ENCODE results near the gene ATP5MG.
"Not testable (repeated sequence)": the region's sequence is repeated elsewhere in the genome, so short reads cannot be mapped to it uniquely, and the experiment has no call there.

ATP5MG gene

GRCh38 chr11:118415062-118415738, 13.8 kb downstream of the ATP5MG start:
- DNase-seq (ENCODE audit: low read depth in 1 of 2, low spot score in 1 of 2), result no peak
- in situ Hi-C loops (cut with HindIII; ENCODE audit: low pct_unique_long_range_greater_than_20kb, low sequenced_read_pairs), result no loop called here
- TF ChIP-seq JUND (IDR thresholded peaks at IDR 0.05; ENCODE audit: low read depth), result no peak

GRCh38 chr11:118415739-118416068, 14.3 kb downstream of the ATP5MG start:
- in situ Hi-C loops (cut with HindIII; ENCODE audit: low pct_unique_long_range_greater_than_20kb, low sequenced_read_pairs), result no loop called here
- peak in 1 of 2 experiments; percentile 48 for DNase-seq (ENCODE audit: low read depth in 1 of 2, low spot score in 1 of 2)
- TF ChIP-seq JUND (IDR thresholded peaks at IDR 0.05; ENCODE audit: low read depth), result 0 out of 2 replicates have a peak, but pooled peaks have one; percentile 40

- in situ Hi-C loops (cut with HindIII; ENCODE audit: low pct_unique_long_range_greater_than_20kb, low sequenced_read_pairs); DNase-seq (ENCODE audit: low read depth in 1 of 2, low spot score in 1 of 2): not testable (repeated sequence)
Observed at GRCh38 chr11:118416900-118417299, 15.5 kb downstream of the ATP5MG start.

- in situ Hi-C loops (cut with HindIII; ENCODE audit: low pct_unique_long_range_greater_than_20kb, low sequenced_read_pairs), result no loop called here
- no peak for DNase-seq (ENCODE audit: low read depth in 1 of 2, low spot score in 1 of 2)
- no peak for TF ChIP-seq JUND (IDR thresholded peaks at IDR 0.05; ENCODE audit: low read depth)
Observed at GRCh38 chr11:118417801-118418200, 16.4 kb downstream of the ATP5MG start.

- in situ Hi-C loops (cut with HindIII; ENCODE audit: low pct_unique_long_range_greater_than_20kb, low sequenced_read_pairs), result no loop called here
- no peak for TF ChIP-seq JUND (IDR thresholded peaks at IDR 0.05; ENCODE audit: low read depth)
- no peak for DNase-seq (ENCODE audit: low read depth in 1 of 2, low spot score in 1 of 2)
Observed at GRCh38 chr11:118418766-118419165, 17.4 kb downstream of the ATP5MG start.

GRCh38 chr11:118427707-118428106, 26.3 kb downstream of the ATP5MG start:
- in situ Hi-C loops (cut with HindIII; ENCODE audit: low pct_unique_long_range_greater_than_20kb, low sequenced_read_pairs), result no loop called here
- TF ChIP-seq JUND (IDR thresholded peaks at IDR 0.05; ENCODE audit: low read depth), result no peak
- no peak for DNase-seq (ENCODE audit: low read depth in 1 of 2, low spot score in 1 of 2)

GRCh38 chr11:118430956-118431355, 29.6 kb downstream of the ATP5MG start:
- no peak for TF ChIP-seq JUND (IDR thresholded peaks at IDR 0.05; ENCODE audit: low read depth)
- DNase-seq (ENCODE audit: low read depth in 1 of 2, low spot score in 1 of 2), result peak in 1 of 2 experiments; percentile 30
- in situ Hi-C loops (cut with HindIII; ENCODE audit: low pct_unique_long_range_greater_than_20kb, low sequenced_read_pairs), result no loop called here

GRCh38 chr11:118434123-118434552, 32.7 kb downstream of the ATP5MG start:
- no peak for TF ChIP-seq JUND (IDR thresholded peaks at IDR 0.05; ENCODE audit: low read depth)
- DNase-seq (ENCODE audit: low read depth in 1 of 2, low spot score in 1 of 2), result no peak
- in situ Hi-C loops (cut with HindIII; ENCODE audit: low pct_unique_long_range_greater_than_20kb, low sequenced_read_pairs), result no loop called here

GRCh38 chr11:118434553-118435289, 33.3 kb downstream of the ATP5MG start:
- TF ChIP-seq JUND (IDR thresholded peaks at IDR 0.05; ENCODE audit: low read depth), result no peak
- in situ Hi-C loops (cut with HindIII; ENCODE audit: low pct_unique_long_range_greater_than_20kb, low sequenced_read_pairs), result no loop called here
- peak; percentile 39 to 57 for DNase-seq (ENCODE audit: low read depth in 1 of 2, low spot score in 1 of 2)

- in situ Hi-C loops (cut with HindIII; ENCODE audit: low pct_unique_long_range_greater_than_20kb, low sequenced_read_pairs), result no loop called here
- no peak for TF ChIP-seq JUND (IDR thresholded peaks at IDR 0.05; ENCODE audit: low read depth)
- DNase-seq (ENCODE audit: low read depth in 1 of 2, low spot score in 1 of 2), result peak; percentile 53 to 62
Observed at GRCh38 chr11:118435290-118435892, 34.0 kb downstream of the ATP5MG start.

GRCh38 chr11:118435893-118436624, 34.7 kb downstream of the ATP5MG start, which contains the start of gene KMT2A:
Gene KMT2A (plus strand): TSS chr11:118436492. CDS start chr11:118436513, 21 bp downstream.
- DNase-seq (ENCODE audit: low read depth in 1 of 2, low spot score in 1 of 2), result peak; percentile 80 to 99
- no peak for TF ChIP-seq JUND (IDR thresholded peaks at IDR 0.05; ENCODE audit: low read depth)
- in situ Hi-C loops (cut with HindIII; ENCODE audit: low pct_unique_long_range_greater_than_20kb, low sequenced_read_pairs), result no loop called here

GRCh38 chr11:118436639-118437207, 35.3 kb downstream of the ATP5MG start:
- no peak for TF ChIP-seq JUND (IDR thresholded peaks at IDR 0.05; ENCODE audit: low read depth)
- DNase-seq (ENCODE audit: low read depth in 1 of 2, low spot score in 1 of 2), result no peak
- in situ Hi-C loops (cut with HindIII; ENCODE audit: low pct_unique_long_range_greater_than_20kb, low sequenced_read_pairs), result no loop called here

All from T47D (cell line).